K562 (cell line): ENCODE measurements around the gene ARHGEF12. TPM values are rescaled to one million over a fixed set of nuclear protein-coding genes. Genes with fewer than 3 reads are reported as not detected.

Experiments used
- ATAC-seq: fragments of 200-7000 bp; cut with Tn5 transposase; 3 replicates; pipeline ENCODE4 v1.9.1; 2020; ENCODE audit warnings: moderate library complexity
- BruUV-seq: library from RNA; stranded (reverse); fragments of 400-500 nt; replicated peaks from 2 replicates; lab custom pipeline; 2021; lab: Mats Ljungman, UMichigan
- CTCF ChIA-PET: fragments of 300-600 bp; formaldehyde crosslinking; extraction: SDS; loops from one replicate; lab custom pipeline; 2021; ENCODE audit warnings: low intra/inter-chr PET ratio; lab: Yijun Ruan, JAX
- POLR2A ChIA-PET: fragments of 300-600, 350-650 bp; sonication (Branson Sonifier 250); formaldehyde crosslinking; extraction: SDS; loops from one replicate; lab custom pipeline; 2021; ENCODE audit warnings: antibody characterized with exemption, inconsistent platforms; lab: Yijun Ruan, JAX
- DNase-seq, 4 experiments: peaks; one replicate each; pipeline versions ENCODE4 v3.0.0 to v3.0.0-alpha.2; 2011 to 2018; ENCODE audit warnings: low spot score in 3 of 4, mixed read lengths in 3 of 4; ENCODE audit errors: extremely low read depth in 1 of 4
- FAIRE-seq: peaks from 2 replicates; lab custom pipeline; 2011; peaks lifted over from hg19 to GRCh38; lab: Jason Lieb, UNC
- H2AFZ ChIP-seq: 2 replicates; pipeline ENCODE4 v1.6.0; 2011; ENCODE audit warnings: low read depth, low read length, control low read depth, inconsistent platforms
- H3K27ac ChIP-seq: fragments of 200-600 bp; 3 replicates; pipeline ENCODE4 v1.8.0; 2011; ENCODE audit warnings: low read depth, mild to moderate bottlenecking, control low read depth, inconsistent platforms, low read length, moderate library complexity, mixed read lengths; ENCODE audit errors: extremely low read depth
- H3K27me3 ChIP-seq, 2 experiments: fragments of 300-600 bp in 1 of 2; 2 replicates in 1 of 2; 3 replicates in 1 of 2; pipeline versions ENCODE4 v1.6.0 to v1.8.0; 2011; ENCODE audit warnings: inconsistent platforms in 2 of 2, low read length in 2 of 2, mild to moderate bottlenecking in 1 of 2, mixed read lengths in 1 of 2, moderate library complexity in 1 of 2; ENCODE audit not compliant: control insufficient read depth in 2 of 2, insufficient read depth in 2 of 2
- H3K36me3 ChIP-seq: fragments of 300-600 bp; 3 replicates; pipeline ENCODE4 v1.8.0; 2011; ENCODE audit warnings: mild to moderate bottlenecking, low read length, inconsistent platforms; ENCODE audit not compliant: control insufficient read depth, insufficient read depth
- H3K4me1 ChIP-seq, 2 experiments: fragments of 200-600 bp in 1 of 2; replicated peaks in 1 of 2; 2 replicates in 1 of 2; 3 replicates in 1 of 2; pipeline versions ENCODE4 v1.5.1 to v1.8.0; 2011; ENCODE audit warnings: inconsistent platforms in 2 of 2, low read length in 2 of 2, mild to moderate bottlenecking in 1 of 2, mixed read lengths in 1 of 2, moderate library complexity in 1 of 2; ENCODE audit not compliant: control insufficient read depth in 2 of 2, insufficient read depth in 2 of 2
- H3K4me2 ChIP-seq: 2 replicates; pipeline ENCODE4 v1.6.1; 2011; ENCODE audit warnings: low read length, control low read depth, inconsistent platforms, mixed read lengths; ENCODE audit not compliant: insufficient read depth
- H3K4me3 ChIP-seq: fragments of 200-600 bp; sonication (generic), shearing (Covaris generic); 2 replicates; pipeline ENCODE4 v1.5.1; 2016; ENCODE audit warnings: control low read depth, inconsistent platforms
- H3K79me2 ChIP-seq: fragments of 200-600 bp; 3 replicates; pipeline ENCODE4 v1.8.0; 2011; ENCODE audit warnings: low read length, inconsistent platforms; ENCODE audit not compliant: control insufficient read depth, insufficient read depth
- H3K9ac ChIP-seq, 2 experiments: 2 replicates each; pipeline versions ENCODE4 v1.6.0 to v1.6.1; 2011; ENCODE audit warnings: low read depth in 2 of 2, low read length in 2 of 2, control low read depth in 1 of 2, inconsistent platforms in 1 of 2, mild to moderate bottlenecking in 1 of 2, mixed read lengths in 1 of 2; ENCODE audit not compliant: insufficient read depth in 1 of 2
- H3K9me1 ChIP-seq: one replicate; pipeline ENCODE4 v1.6.0; 2011; ENCODE audit warnings: inconsistent platforms, mild to moderate bottlenecking, low read length, moderate library complexity; ENCODE audit not compliant: control insufficient read depth, insufficient read depth
- H3K9me3 ChIP-seq: replicated peaks from 2 replicates; pipeline ENCODE4 v1.5.1; 2011; ENCODE audit warnings: low read depth, low read length, inconsistent platforms; ENCODE audit not compliant: control insufficient read depth, insufficient read depth
- H4K20me1 ChIP-seq: replicated peaks from 2 replicates; pipeline ENCODE4 v1.6.1; 2011; ENCODE audit warnings: low read length, inconsistent platforms, mixed read lengths; ENCODE audit not compliant: control insufficient read depth, insufficient read depth
- CBX3 ChIP-seq, 2 experiments: IDR thresholded peaks; 1 replicate in 1 of 2; 2 replicates in 1 of 2; pipeline ENCODE4 v1.6.1; 2012; ENCODE audit warnings: inconsistent platforms in 2 of 2, low read length in 2 of 2, borderline replicate concordance in 1 of 2, control low read depth in 1 of 2
- E4F1 ChIP-seq: fragments of 250-450 bp; sonication (Bioruptor Pico); IDR thresholded peaks from 2 replicates; pipeline ENCODE4 v1.5.0; 2021; ENCODE audit warnings: mild to moderate bottlenecking, borderline replicate concordance
- IRF1 ChIP-seq: sonication (generic); formaldehyde crosslinking; IDR thresholded peaks from 2 replicates; pipeline ENCODE4 v1.8.0; 2022; ENCODE audit warnings: missing genetic modification reagents, mild to moderate bottlenecking, borderline replicate concordance
- MLX ChIP-seq, 2 experiments: fragments of 450-650 bp in 1 of 2; sonication (generic) in 1 of 2; formaldehyde crosslinking; conservative IDR thresholded peaks; 2 replicates each; pipeline versions ENCODE4 v1.4.0 to v1.8.1; 2020 to 2022; ENCODE audit warnings: mild to moderate bottlenecking in 1 of 2, missing genetic modification reagents in 1 of 2
- SMAD3 ChIP-seq: fragments of 450-650 bp; formaldehyde crosslinking; conservative IDR thresholded peaks from 2 replicates; pipeline ENCODE4 v1.4.0; 2020; ENCODE audit warnings: mild to moderate bottlenecking
- ZNF280B ChIP-seq: fragments of 250-450 bp; sonication (Bioruptor Pico); IDR thresholded peaks from 2 replicates; pipeline ENCODE4 v1.5.1; 2021; ENCODE audit warnings: mild to moderate bottlenecking
- WGBS: fragments of 100-300 bp; shearing (Covaris generic); methylation state at CpG from one replicate; pipeline ENCODE4 v1.1.6; 2016; ENCODE audit warnings: low coverage, mixed read lengths; ENCODE audit not compliant: insufficient coverage; ENCODE audit errors: missing lambda C conversion rate; 5-methylcytosine and 5-hydroxymethylcytosine counted together
- in situ Hi-C: fragments of 300-500 bp; cut with MboI; formaldehyde crosslinking; loops from 4 replicates; pipeline ENCODE4 v1.15.0; 2018; ENCODE audit warnings: inconsistent platforms, mixed read lengths
- intact Hi-C: fragments of 100-400 bp; cut with micrococcal nuclease; formaldehyde crosslinking; loops from 2 replicates; pipeline ENCODE4 v1.14.2; 2022
- polyA plus RNA-seq, 8 experiments: library from polyadenylated mRNA; depleted of rRNA in 4 of 8; stranded (reverse) in 5 of 8; unstranded in 3 of 8; fragments of >200 nt; fragmentation: Nextera tagmentation in 2 of 8; fragmentation: Illumina TruSeq in 1 of 8; extraction: Ambion mirVana in 2 of 8; extraction: Trizol in 1 of 8; gene quantifications; 2 replicates each; pipeline versions ENCODE4 v1.2.1 to v1.2.3, GENCODE V29; 2011 to 2014; ENCODE audit warnings: inconsistent platforms in 1 of 8, missing spikeins in 1 of 8
- total RNA-seq, 7 experiments: library from RNA; depleted of rRNA in 6 of 7; stranded (reverse); fragments of >200 nt in 6 of 7; fragmentation: Illumina TruSeq in 2 of 7; extraction: Trizol in 2 of 7; gene quantifications; 2 replicates each; pipeline versions ENCODE4 v1.2.1 to v1.2.3, GENCODE V29; 2011 to 2021; ENCODE audit warnings: low replicate concordance in 1 of 7
- TF ChIP-seq, protein P1 (sequence below): fragments of 250-450 bp; sonication (Bioruptor Pico); IDR thresholded peaks from 2 replicates; pipeline ENCODE4 v1.8.0; 2022; ENCODE audit warnings: inconsistent platforms
- TF ChIP-seq, protein P2 (sequence below): IDR thresholded peaks from 2 replicates; pipeline ENCODE4 v1.6.1; 2012; ENCODE audit warnings: low read depth, low read length, improper control_type of control experiment, borderline replicate concordance
- TF ChIP-seq, protein P3 (sequence below), 3 experiments: IDR thresholded peaks in 2 of 3; conservative IDR thresholded peaks in 1 of 3; 2 replicates each; pipeline ENCODE4 v1.5.1; 2011 to 2012; ENCODE audit warnings: low read length in 3 of 3, mild to moderate bottlenecking in 3 of 3, control low read depth in 2 of 3, improper control_type of control experiment in 1 of 3, inconsistent platforms in 1 of 3, low read depth in 1 of 3, mixed read lengths in 1 of 3, moderate library complexity in 1 of 3; ENCODE audit not compliant: insufficient read depth in 2 of 3

The ARHGEF12 gene
- total and polyA plus RNA-seq, 9 of the 15 experiments (the other 6 are each of a cell fraction or from before 2014, with no cell fraction given): 3.5 to 51.7 (median 29.5) TPM

GRCh38 chr11:120457996-120458395 is 121.8 kb downstream of the ARHGEF12 start:
- in situ Hi-C loops (no loop called here), intact Hi-C loops (no loop called here)
- Histone ChIP-seq H3K4me2 (no peak overlapping the region), H3K27me3 (no peaks in the 10 kb centered on the region), H3K36me3 (peaks cover 88% of the 10 kb centered on the region), H3K79me2 (no peaks in the 10 kb centered on the region), H3K27ac (no peak overlapping the region), H3K4me3 (no peak overlapping the region), H3K4me1 (no peaks in the 10 kb centered on the region), H2AFZ (no peak overlapping the region), H3K9me1 (no peaks in the 10 kb centered on the region), H4K20me1 (no peaks in the 10 kb centered on the region), H3K9me3 (no peaks in the 10 kb centered on the region), H3K9ac (no peak overlapping the region)
- BruUV-seq: no TSS peak
- DNase-seq (no peak), FAIRE-seq (no peak), ATAC-seq (no peak)
- 87% methylated on average over 1 of the region's 1 CpG for WGBS
- ChIA-PET POLR2A (interaction anchor here (0.7 to 1.0 kb wide), 2 partner anchors 11 to 878 kb away, joined by 3 read pairs; no protein-coding TSS in a partner anchor), CTCF (no interaction called here)
- TF ChIP-seq ZNF280B (CRISPR knock-in tag): no peak
- TF ChIP-seq, protein P1, sequence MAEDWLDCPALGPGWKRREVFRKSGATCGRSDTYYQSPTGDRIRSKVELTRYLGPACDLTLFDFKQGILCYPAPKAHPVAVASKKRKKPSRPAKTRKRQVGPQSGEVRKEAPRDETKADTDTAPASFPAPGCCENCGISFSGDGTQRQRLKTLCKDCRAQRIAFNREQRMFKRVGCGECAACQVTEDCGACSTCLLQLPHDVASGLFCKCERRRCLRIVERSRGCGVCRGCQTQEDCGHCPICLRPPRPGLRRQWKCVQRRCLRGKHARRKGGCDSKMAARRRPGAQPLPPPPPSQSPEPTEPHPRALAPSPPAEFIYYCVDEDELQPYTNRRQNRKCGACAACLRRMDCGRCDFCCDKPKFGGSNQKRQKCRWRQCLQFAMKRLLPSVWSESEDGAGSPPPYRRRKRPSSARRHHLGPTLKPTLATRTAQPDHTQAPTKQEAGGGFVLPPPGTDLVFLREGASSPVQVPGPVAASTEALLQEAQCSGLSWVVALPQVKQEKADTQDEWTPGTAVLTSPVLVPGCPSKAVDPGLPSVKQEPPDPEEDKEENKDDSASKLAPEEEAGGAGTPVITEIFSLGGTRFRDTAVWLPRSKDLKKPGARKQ: no peak
- TF ChIP-seq IRF1 (CRISPR knock-in tag): no peak
- TF ChIP-seq, protein P2, sequence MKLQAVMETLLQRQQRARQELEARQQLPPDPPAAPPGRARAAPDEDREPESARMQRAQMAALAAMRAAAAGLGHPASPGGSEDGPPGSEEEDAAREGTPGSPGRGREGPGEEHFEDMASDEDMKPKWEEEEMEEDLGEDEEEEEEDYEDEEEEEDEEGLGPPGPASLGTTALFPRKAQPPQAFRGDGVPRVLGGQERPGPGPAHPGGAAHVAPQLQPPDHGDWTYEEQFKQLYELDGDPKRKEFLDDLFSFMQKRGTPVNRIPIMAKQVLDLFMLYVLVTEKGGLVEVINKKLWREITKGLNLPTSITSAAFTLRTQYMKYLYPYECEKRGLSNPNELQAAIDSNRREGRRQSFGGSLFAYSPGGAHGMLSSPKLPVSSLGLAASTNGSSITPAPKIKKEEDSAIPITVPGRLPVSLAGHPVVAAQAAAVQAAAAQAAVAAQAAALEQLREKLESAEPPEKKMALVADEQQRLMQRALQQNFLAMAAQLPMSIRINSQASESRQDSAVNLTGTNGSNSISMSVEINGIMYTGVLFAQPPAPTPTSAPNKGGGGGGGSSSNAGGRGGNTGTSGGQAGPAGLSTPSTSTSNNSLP: no peak
- no peak for TF ChIP-seq SMAD3 (CRISPR knock-in tag)
- no peak for TF ChIP-seq CBX3 (IDR thresholded peaks at IDR 0.05; ENCODE audit: borderline replicate concordance in 1 of 2, low read length in 2 of 2)
- TF ChIP-seq MLX (CRISPR knock-in tag; conservative IDR thresholded peaks at IDR 0.05): no peak
- TF ChIP-seq E4F1: no peak
- TF ChIP-seq, protein P3, sequence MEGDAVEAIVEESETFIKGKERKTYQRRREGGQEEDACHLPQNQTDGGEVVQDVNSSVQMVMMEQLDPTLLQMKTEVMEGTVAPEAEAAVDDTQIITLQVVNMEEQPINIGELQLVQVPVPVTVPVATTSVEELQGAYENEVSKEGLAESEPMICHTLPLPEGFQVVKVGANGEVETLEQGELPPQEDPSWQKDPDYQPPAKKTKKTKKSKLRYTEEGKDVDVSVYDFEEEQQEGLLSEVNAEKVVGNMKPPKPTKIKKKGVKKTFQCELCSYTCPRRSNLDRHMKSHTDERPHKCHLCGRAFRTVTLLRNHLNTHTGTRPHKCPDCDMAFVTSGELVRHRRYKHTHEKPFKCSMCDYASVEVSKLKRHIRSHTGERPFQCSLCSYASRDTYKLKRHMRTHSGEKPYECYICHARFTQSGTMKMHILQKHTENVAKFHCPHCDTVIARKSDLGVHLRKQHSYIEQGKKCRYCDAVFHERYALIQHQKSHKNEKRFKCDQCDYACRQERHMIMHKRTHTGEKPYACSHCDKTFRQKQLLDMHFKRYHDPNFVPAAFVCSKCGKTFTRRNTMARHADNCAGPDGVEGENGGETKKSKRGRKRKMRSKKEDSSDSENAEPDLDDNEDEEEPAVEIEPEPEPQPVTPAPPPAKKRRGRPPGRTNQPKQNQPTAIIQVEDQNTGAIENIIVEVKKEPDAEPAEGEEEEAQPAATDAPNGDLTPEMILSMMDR (IDR thresholded peaks at IDR 0.05 in 2 of 3, conservative IDR thresholded peaks at IDR 0.05 in 1 of 3; ENCODE audit: insufficient read depth in 2 of 3, low read depth in 1 of 3, low read length in 3 of 3): no peak
